HCT116 (cell line): ENCODE data around the gene ZNF783. TPM values are rescaled to one million over a fixed set of nuclear protein-coding genes. Genes with fewer than 3 reads are reported as not detected.
"Not testable (repeated sequence)": the region's sequence is repeated elsewhere in the genome, so short reads cannot be mapped to it uniquely, and the experiment has no call there.

Experiments
- ATAC-seq: fragments of 200-7000 bp; cut with Tn5 transposase; 2 replicates; pipeline ENCODE4 v1.9.1; 2020; ENCODE audit warnings: mild to moderate bottlenecking, moderate library complexity
- BruUV-seq: library from RNA; stranded (reverse); fragments of 400-500 nt; replicated peaks from 2 replicates; lab custom pipeline; 2021; lab: Mats Ljungman, UMichigan
- CTCF ChIA-PET: fragments of 300-600 bp; sonication (Branson Sonifier 250); formaldehyde crosslinking; loops from one replicate; lab custom pipeline; 2021; ENCODE audit warnings: antibody characterized with exemption; lab: Charles Lee
- POLR2A ChIA-PET: fragments of 300-600, 350-600 bp; sonication (Branson Sonifier 250); formaldehyde crosslinking; loops from one replicate; lab custom pipeline; 2021; ENCODE audit warnings: antibody characterized with exemption; lab: Charles Lee
- RAD21 ChIA-PET, 2 experiments: fragments of 300-600 bp; sonication (Branson Sonifier 250); formaldehyde crosslinking; loops; one replicate each; lab custom pipeline; 2023; ENCODE audit warnings: low total read pairs in 2 of 2; ENCODE audit not compliant: uncharacterized antibody in 2 of 2, unreplicated experiment in 2 of 2, low non-redundant PET in 1 of 2; lab: Charles Lee
- DNase-seq: peaks from one replicate; pipeline ENCODE4 v3.0.0-alpha.2; 2010; ENCODE audit warnings: low read depth, low spot score
- H2AFZ ChIP-seq: fragments of 200-600 bp; shearing (Covaris generic), sonication (generic); 2 replicates; pipeline ENCODE4 v1.6.1; 2017; ENCODE audit warnings: low read depth, mixed run types, mixed read lengths, antibody characterized with exemption, low read length; ENCODE audit not compliant: poor library complexity, severe bottlenecking
- H3K27ac ChIP-seq: 2 replicates; pipeline ENCODE4 v1.5.1; 2012; ENCODE audit warnings: low read depth, low read length
- H3K27me3 ChIP-seq: fragments of 200-600 bp; sonication (generic); 2 replicates; pipeline ENCODE4 v1.6.1; 2016; ENCODE audit warnings: mixed run types, low read length, mixed read lengths; ENCODE audit not compliant: insufficient read depth
- H3K36me3 ChIP-seq, 2 experiments: fragments of 200-500 bp in 1 of 2; fragments of 200-600 bp in 1 of 2; sonication (Bioruptor generic) in 1 of 2; sonication (generic) in 1 of 2; 2 replicates each; pipeline versions ENCODE4 v1.5.1 to v1.6.1; 2014 to 2016; ENCODE audit warnings: low read length in 2 of 2, inconsistent platforms in 1 of 2, mixed read lengths in 1 of 2, mixed run types in 1 of 2; ENCODE audit not compliant: insufficient read depth in 2 of 2, control insufficient read depth in 1 of 2
- H3K4me1 ChIP-seq, 2 experiments: fragments of 200-600 bp in 1 of 2; sonication (generic) in 1 of 2; 2 replicates each; pipeline versions ENCODE4 v1.5.1 to v1.6.1; 2012 to 2017; ENCODE audit warnings: low read length in 2 of 2, inconsistent platforms in 1 of 2, mild to moderate bottlenecking in 1 of 2, mixed read lengths in 1 of 2, mixed run types in 1 of 2, moderate library complexity in 1 of 2; ENCODE audit not compliant: insufficient read depth in 2 of 2, control insufficient read depth in 1 of 2
- H3K4me2 ChIP-seq: fragments of 200-600 bp; sonication (generic); 2 replicates; pipeline ENCODE4 v1.6.1; 2017; ENCODE audit warnings: mixed run types, low read length, mixed read lengths
- H3K4me3 ChIP-seq, 2 experiments: fragments of 200-600 bp in 1 of 2; sonication (generic) in 1 of 2; replicated peaks in 1 of 2; 2 replicates each; pipeline ENCODE4 v1.5.1; 2011 to 2016; ENCODE audit warnings: low read length in 2 of 2, control low read depth in 1 of 2, low read depth in 1 of 2, mild to moderate bottlenecking in 1 of 2, mixed read lengths in 1 of 2, mixed run types in 1 of 2
- H3K79me2 ChIP-seq: fragments of 200-600 bp; sonication (generic); 2 replicates; pipeline ENCODE4 v1.6.1; 2017; ENCODE audit warnings: mild to moderate bottlenecking, mixed run types, low read length, moderate library complexity, mixed read lengths; ENCODE audit not compliant: insufficient read depth
- H3K9ac ChIP-seq: fragments of 200-600 bp; sonication (generic); 2 replicates; pipeline ENCODE4 v1.6.1; 2016; ENCODE audit warnings: low read length, mixed read lengths
- H3K9me2 ChIP-seq: fragments of 200-600 bp; sonication (generic), shearing (Covaris generic); 2 replicates; pipeline ENCODE4 v1.6.1; 2017; ENCODE audit warnings: mixed run types, mild to moderate bottlenecking, moderate library complexity; ENCODE audit not compliant: insufficient read depth
- H3K9me3 ChIP-seq, 2 experiments: fragments of 200-500 bp in 1 of 2; fragments of 200-600 bp in 1 of 2; sonication (Bioruptor generic) in 1 of 2; sonication (generic) in 1 of 2; 2 replicates each; pipeline ENCODE4 v1.6.1; 2014 to 2017; ENCODE audit warnings: low read length in 2 of 2, mixed read lengths in 2 of 2, inconsistent platforms in 1 of 2, low read depth in 1 of 2, mild to moderate bottlenecking in 1 of 2, mixed run types in 1 of 2, moderate library complexity in 1 of 2; ENCODE audit not compliant: control insufficient read depth in 1 of 2, insufficient read depth in 1 of 2
- H4K20me1 ChIP-seq: fragments of 200-600 bp; sonication (generic), shearing (Covaris generic); 2 replicates; pipeline ENCODE4 v1.6.1; 2017; ENCODE audit warnings: mixed run types, mild to moderate bottlenecking, moderate library complexity; ENCODE audit not compliant: insufficient read depth
- ATF3 ChIP-seq: IDR thresholded peaks from 2 replicates; pipeline ENCODE4 v1.6.1; 2012
- CBX3 ChIP-seq: IDR thresholded peaks from 2 replicates; pipeline ENCODE4 v1.6.1; 2012; ENCODE audit warnings: low read depth
- CTCF ChIP-seq, 3 experiments: fragments of 200-600 bp in 1 of 3; sonication (generic) in 1 of 3; IDR thresholded peaks in 2 of 3; conservative IDR thresholded peaks in 1 of 3; 2 replicates each; pipeline ENCODE4 v1.5.1; 2012 to 2017; ENCODE audit warnings: low read depth in 2 of 3, low read length in 2 of 3, antibody characterized with exemption in 1 of 3, borderline replicate concordance in 1 of 3, control low read depth in 1 of 3, mild to moderate bottlenecking in 1 of 3, mixed read lengths in 1 of 3, mixed run types in 1 of 3, moderate library complexity in 1 of 3; ENCODE audit not compliant: insufficient read depth in 1 of 3
- ELF1 ChIP-seq: IDR thresholded peaks from 2 replicates; pipeline ENCODE4 v1.6.1; 2012; ENCODE audit warnings: low read depth, borderline replicate concordance
- EZH2phosphoT487 ChIP-seq: fragments of 200-600 bp; IDR thresholded peaks from 2 replicates; pipeline ENCODE4 v1.6.1; 2018; ENCODE audit warnings: antibody characterized with exemption, borderline replicate concordance
- MAX ChIP-seq: IDR thresholded peaks from 2 replicates; pipeline ENCODE4 v1.6.1; 2012
- POLR2AphosphoS5 ChIP-seq: IDR thresholded peaks from 2 replicates; pipeline ENCODE4 v1.6.1; 2011; ENCODE audit warnings: mild to moderate bottlenecking, low read depth, low read length, moderate library complexity
- RAD21 ChIP-seq: IDR thresholded peaks from 2 replicates; pipeline ENCODE4 v1.6.1; 2012; ENCODE audit warnings: low read depth, mild to moderate bottlenecking
- SIN3A ChIP-seq: IDR thresholded peaks from 2 replicates; pipeline ENCODE4 v1.6.1; 2012; ENCODE audit warnings: low read depth
- ZBTB33 ChIP-seq: IDR thresholded peaks from 2 replicates; pipeline ENCODE4 v1.6.1; 2011; ENCODE audit warnings: mild to moderate bottlenecking, low read length, moderate library complexity; ENCODE audit not compliant: insufficient replicate concordance; ENCODE audit errors: extremely low read depth
- ZFX ChIP-seq: fragments of 450-650 bp; IDR thresholded peaks from 2 replicates; pipeline ENCODE4 v1.6.1; 2017
- intact Hi-C: fragments of 100-400 bp; cut with micrococcal nuclease; formaldehyde crosslinking; loops from 2 replicates; pipeline ENCODE4 v1.10.0; 2022
- total RNA-seq: library from RNA; stranded (reverse); gene quantifications from one replicate; pipeline ENCODE4 v1.2.1, GENCODE V29; 2021; ENCODE audit not compliant: unreplicated experiment

The ZNF783 gene
- total RNA-seq, 1 experiment from 2014 or later: 12.5 TPM

GRCh38 chr7:149226366-149226765 is 35.6 kb upstream of the ZNF783 start:
- intact Hi-C loops, H4K20me1 ChIP-seq, H2AFZ ChIP-seq, H3K79me2 ChIP-seq, H3K4me3 ChIP-seq, ATAC-seq, DNase-seq, H3K9me3 ChIP-seq, RAD21 ChIA-PET, CTCF ChIA-PET, POLR2A ChIA-PET, H3K9me2 ChIP-seq, H3K4me1 ChIP-seq, H3K27ac ChIP-seq, H3K27me3 ChIP-seq, H3K9ac ChIP-seq, H3K4me2 ChIP-seq: not testable (repeated sequence)
- peaks cover 4 to 14% of the 10 kb centered on the region in 2 experiments; a peak in 3 of 4 replicates for H3K36me3 ChIP-seq
- BruUV-seq: TSS peak; percentile 17

GRCh38 chr7:149226840-149227494 is 35.0 kb upstream of the ZNF783 start:
- no peak for ATAC-seq
- no peaks in the 10 kb centered on the region for H3K79me2 ChIP-seq
- TF ChIP-seq CTCF (IDR thresholded peaks at IDR 0.05 in 2 of 3, conservative IDR thresholded peaks at IDR 0.05 in 1 of 3; ENCODE audit: borderline replicate concordance in 1 of 3, insufficient read depth in 1 of 3, low read depth in 2 of 3, low read length in 2 of 3): no peak
- TF ChIP-seq ZFX: no peak
- no peak for TF ChIP-seq RAD21
- no peak for TF ChIP-seq CBX3
- no peak for TF ChIP-seq ELF1
- no peak; the same call in 1 of the 2 replicates for TF ChIP-seq POLR2AphosphoS5
- no peak for TF ChIP-seq MAX
- no peak for TF ChIP-seq EZH2phosphoT487
- TF ChIP-seq ZBTB33: no peak
- no peak for TF ChIP-seq ATF3
- TF ChIP-seq SIN3A: no peak
- TF ChIP-seq, all 23 proteins: peak for 0
- H3K36me3 ChIP-seq: peaks cover 0 to 14% of the 10 kb centered on the region in 2 experiments; a peak in 3 of 4 replicates
- no peak overlapping the region for H3K4me2 ChIP-seq
- H3K27me3 ChIP-seq: no peaks in the 10 kb centered on the region
- ChIA-PET POLR2A (no interaction called here), RAD21 (no interaction called here), CTCF (no interaction called here)
- intact Hi-C loops: no loop called here
- no peaks in the 10 kb centered on the region for H4K20me1 ChIP-seq
- H3K27ac ChIP-seq: no peak overlapping the region
- no peak for DNase-seq
- BruUV-seq: no TSS peak
- no peaks in the 10 kb centered on the region for H3K9me2 ChIP-seq
- no peaks in the 10 kb centered on the region for H3K9me3 ChIP-seq
- peaks cover 0 to 5% of the 10 kb centered on the region in 2 experiments; a peak in 1 of 4 replicates for H3K4me1 ChIP-seq
- no peak overlapping the region for H3K9ac ChIP-seq
- H2AFZ ChIP-seq: no peak overlapping the region
- no peak overlapping the region for H3K4me3 ChIP-seq
